Right atrium auricular region (tissue), 2 donors: ENCODE results near the gene MYO16. TPM values are rescaled to one million over a fixed set of nuclear protein-coding genes. Genes with fewer than 3 reads are reported as not detected.

Source experiments
- DNase-seq: peaks from one replicate; pipeline ENCODE4 v3.0.0-alpha.2; 2019; ENCODE audit warnings: low spot score
- H3K27ac ChIP-seq, 2 donors: fragments of 200-600 bp; sonication (generic); 1 replicate in 1 of 2; 2 replicates in 1 of 2; pipeline ENCODE4 v1.5.1; 2016 to 2019
- H3K27me3 ChIP-seq, 2 donors: fragments of 200-600 bp; sonication (generic); one replicate each; pipeline versions ENCODE4 v1.5.1 to v1.6.0; 2017 to 2019
- H3K36me3 ChIP-seq: fragments of 200-600 bp; sonication (generic); one replicate; pipeline ENCODE4 v1.5.1; 2016
- H3K4me1 ChIP-seq, 2 donors: fragments of 200-600 bp; sonication (generic); one replicate each; pipeline versions ENCODE4 v1.5.1 to v1.6.0; 2017 to 2019
- H3K4me3 ChIP-seq, 2 donors: fragments of 200-600 bp; sonication (generic); 1 replicate in 1 of 2; 2 replicates in 1 of 2; pipeline ENCODE4 v1.5.1; 2017 to 2019; ENCODE audit warnings: mild to moderate bottlenecking in 1 of 2, moderate library complexity in 1 of 2
- H3K9me3 ChIP-seq, 2 donors: fragments of 200-600 bp; sonication (generic); one replicate each; pipeline ENCODE4 v1.5.1; 2019
- total RNA-seq, 2 donors: library from RNA; depleted of rRNA; stranded (reverse); fragments of >200 nt; gene quantifications; one replicate each; pipeline ENCODE4 v1.1.0, GENCODE V29; 2016
- TF ChIP-seq, protein P1 (sequence below), 2 donors: fragments of 200-600 bp; sonication (generic); IDR thresholded peaks; one replicate each; pipeline ENCODE4 v1.5.1; 2019; ENCODE audit warnings: antibody characterized with exemption in 2 of 2

Gene MYO16
- total RNA-seq, 2 donors from 2014 or later: 1.1 to 1.8 TPM

DNA sequence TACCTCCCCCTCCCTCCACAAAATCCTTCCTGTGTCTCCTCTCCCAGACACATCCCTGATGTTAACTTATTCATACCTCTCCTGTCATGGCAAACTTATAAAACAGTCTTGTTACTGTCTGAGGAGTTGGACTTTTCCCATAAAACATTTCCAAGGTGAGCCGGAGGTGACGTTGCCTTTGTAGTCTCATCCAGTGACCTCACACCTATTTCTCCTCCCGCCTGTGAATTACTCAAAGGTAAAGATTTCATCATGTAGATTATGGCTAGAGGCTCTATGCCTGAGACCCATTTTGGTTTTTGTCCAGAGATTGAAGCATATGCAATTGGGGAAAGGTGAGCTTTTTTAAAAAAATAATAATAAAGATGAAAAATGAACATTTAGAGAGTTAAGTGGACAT is 529.0 kb downstream of the MYO16 start:
- no peaks in the 10 kb centered on the region for H3K9me3 ChIP-seq
- H3K27ac ChIP-seq: no peak overlapping the region
- DNase-seq: no peak
- H3K4me3 ChIP-seq: no peak overlapping the region
- TF ChIP-seq, protein P1, sequence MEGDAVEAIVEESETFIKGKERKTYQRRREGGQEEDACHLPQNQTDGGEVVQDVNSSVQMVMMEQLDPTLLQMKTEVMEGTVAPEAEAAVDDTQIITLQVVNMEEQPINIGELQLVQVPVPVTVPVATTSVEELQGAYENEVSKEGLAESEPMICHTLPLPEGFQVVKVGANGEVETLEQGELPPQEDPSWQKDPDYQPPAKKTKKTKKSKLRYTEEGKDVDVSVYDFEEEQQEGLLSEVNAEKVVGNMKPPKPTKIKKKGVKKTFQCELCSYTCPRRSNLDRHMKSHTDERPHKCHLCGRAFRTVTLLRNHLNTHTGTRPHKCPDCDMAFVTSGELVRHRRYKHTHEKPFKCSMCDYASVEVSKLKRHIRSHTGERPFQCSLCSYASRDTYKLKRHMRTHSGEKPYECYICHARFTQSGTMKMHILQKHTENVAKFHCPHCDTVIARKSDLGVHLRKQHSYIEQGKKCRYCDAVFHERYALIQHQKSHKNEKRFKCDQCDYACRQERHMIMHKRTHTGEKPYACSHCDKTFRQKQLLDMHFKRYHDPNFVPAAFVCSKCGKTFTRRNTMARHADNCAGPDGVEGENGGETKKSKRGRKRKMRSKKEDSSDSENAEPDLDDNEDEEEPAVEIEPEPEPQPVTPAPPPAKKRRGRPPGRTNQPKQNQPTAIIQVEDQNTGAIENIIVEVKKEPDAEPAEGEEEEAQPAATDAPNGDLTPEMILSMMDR (IDR thresholded peaks at IDR 0.05): no peak
- no peaks in the 10 kb centered on the region for H3K27me3 ChIP-seq
- H3K36me3 ChIP-seq: no peaks in the 10 kb centered on the region
- no peaks in the 10 kb centered on the region for H3K4me1 ChIP-seq

DNA sequence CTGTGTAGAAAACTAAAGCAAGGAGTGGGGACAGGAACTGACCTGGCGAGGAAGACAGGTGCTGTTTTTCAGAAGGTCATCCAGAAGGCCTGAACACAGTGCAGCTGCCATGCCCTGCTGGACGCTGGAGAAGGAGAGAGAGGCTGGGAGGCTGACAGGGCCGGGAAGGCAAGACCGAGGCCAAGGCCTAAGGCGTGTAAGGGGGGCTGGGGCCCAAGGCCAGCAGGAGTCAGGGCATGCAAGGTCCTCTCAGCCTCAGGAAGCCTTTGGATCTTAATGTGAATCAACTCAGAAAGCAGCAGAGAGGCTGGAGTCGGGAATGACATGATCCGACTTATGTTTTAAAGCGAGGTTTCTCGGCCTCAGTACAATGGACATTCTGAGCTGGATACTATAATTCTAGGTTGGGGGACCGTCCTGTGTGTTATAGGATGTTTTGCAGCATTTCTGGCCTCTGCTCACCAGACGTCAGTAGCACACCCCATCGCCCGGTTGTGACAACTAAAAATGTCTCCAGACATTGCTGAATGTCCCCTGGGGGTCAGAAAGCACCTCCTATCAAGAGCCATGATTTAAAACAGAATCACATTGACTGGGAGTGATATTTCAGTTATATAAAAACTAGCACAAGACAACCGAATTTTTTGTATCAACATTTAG is 530.4 kb downstream of the MYO16 start:
- Histone ChIP-seq H3K27me3 (no peaks in the 10 kb centered on the region), H3K27ac (no peak overlapping the region), H3K9me3 (no peaks in the 10 kb centered on the region), H3K4me1 (no peaks in the 10 kb centered on the region), H3K36me3 (no peaks in the 10 kb centered on the region), H3K4me3 (no peak overlapping the region)
- TF ChIP-seq, protein P1 (IDR thresholded peaks at IDR 0.05): no peak
- no peak for DNase-seq

DNA sequence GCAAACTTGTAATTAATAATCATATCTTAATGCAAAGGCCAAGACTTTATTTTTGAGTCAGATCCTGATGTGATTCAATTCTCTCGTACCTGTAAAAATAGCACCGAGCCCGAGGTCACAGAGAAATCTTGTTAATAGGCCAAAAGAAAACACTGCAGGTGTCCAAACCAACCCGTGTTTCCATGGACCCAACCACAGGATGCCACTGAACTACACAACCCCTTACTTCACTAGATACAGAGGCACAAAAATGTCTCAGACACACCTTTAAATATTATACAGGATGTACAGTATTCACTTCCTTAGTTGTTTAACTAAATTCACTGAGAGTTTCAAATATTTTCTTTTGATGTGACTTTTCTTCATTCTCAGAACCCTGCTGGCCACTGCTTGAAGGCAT is 530.9 kb downstream of the MYO16 start:
- no peaks in the 10 kb centered on the region for H3K27me3 ChIP-seq
- H3K4me3 ChIP-seq: no peak overlapping the region
- no peak overlapping the region for H3K27ac ChIP-seq
- no peaks in the 10 kb centered on the region for H3K4me1 ChIP-seq
- DNase-seq: no peak
- H3K9me3 ChIP-seq: no peaks in the 10 kb centered on the region
- TF ChIP-seq, protein P1 (IDR thresholded peaks at IDR 0.05): no peak
- no peaks in the 10 kb centered on the region for H3K36me3 ChIP-seq

DNA sequence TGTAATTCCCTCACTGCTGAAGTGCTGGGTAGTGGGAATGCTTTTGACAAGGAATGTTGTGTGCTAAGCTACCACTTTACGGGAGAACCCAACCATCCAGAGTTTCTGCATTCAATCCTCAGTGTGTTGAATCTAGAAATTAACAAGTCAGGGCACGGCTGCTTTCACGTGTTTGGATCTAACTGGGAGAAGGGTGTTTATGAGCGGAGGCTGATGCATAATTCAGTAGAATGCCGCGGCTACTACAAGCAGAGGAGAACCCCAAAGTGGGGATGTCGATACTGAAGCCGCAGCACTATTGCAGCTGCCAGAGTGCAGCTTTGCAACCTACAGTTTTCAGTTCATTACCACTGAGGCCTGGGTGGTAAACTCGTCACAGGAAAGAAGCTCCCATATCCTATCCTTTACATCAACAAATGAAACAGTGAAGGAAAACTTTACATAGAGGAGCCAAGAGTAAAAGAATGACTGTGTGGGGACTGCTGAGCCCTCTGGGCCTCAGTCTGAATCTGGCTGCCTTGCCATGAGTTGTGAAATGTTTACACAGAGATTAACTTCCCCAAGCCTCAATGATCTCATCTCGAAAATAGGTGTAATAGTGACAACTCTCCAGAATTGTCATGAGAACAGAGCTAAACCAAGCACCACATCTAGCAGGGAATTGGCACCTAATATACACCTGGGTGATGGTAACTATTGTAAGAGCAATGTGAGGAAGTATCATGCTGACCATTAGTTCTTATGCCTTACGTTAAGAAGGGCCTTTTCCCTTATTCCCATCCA is 531.7 kb downstream of the MYO16 start:
- Histone ChIP-seq H3K27ac (no peak overlapping the region), H3K9me3 (no peaks in the 10 kb centered on the region), H3K36me3 (no peaks in the 10 kb centered on the region), H3K27me3 (no peaks in the 10 kb centered on the region), H3K4me1 (no peaks in the 10 kb centered on the region), H3K4me3 (no peak overlapping the region)
- no peak for DNase-seq
- TF ChIP-seq, protein P1 (IDR thresholded peaks at IDR 0.05): no peak

DNA sequence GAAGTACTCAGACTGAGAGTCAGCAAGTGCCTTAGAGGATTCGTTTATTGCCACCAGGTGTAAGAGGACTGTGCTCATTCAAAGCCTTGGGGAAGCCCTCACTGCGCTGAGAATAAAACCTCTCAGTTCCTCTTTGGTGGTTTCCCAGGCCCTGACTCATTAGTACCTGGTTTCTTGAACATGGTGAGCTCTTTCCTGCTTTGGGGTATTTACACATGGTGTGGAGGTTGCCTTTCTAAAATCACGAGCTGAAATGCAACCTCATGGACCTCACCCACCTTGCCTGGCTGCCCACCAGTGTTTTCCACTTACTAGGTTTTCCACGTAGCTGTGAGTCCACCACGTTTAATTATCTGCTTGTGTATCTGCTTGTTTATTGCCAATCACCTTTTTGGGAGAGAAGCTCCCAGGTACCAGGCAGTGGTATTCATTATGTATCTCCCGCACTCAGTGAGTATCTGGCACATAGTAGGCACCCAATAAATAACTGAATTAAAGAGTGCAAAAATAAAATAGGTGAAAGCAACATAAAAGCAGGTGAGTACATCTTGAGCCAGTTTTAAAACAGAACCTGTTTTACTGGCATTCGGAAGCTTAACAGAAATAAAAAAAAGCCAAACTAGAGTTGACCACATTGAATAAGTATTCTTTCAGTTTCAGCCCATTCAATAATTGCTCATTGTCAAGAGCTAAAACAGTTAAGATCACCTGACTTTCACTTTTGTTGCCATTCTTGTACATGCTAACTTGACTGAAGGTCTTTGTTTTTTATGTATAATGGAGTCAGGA is 533.0 kb downstream of the MYO16 start:
- Histone ChIP-seq H3K9me3 (no peaks in the 10 kb centered on the region), H3K4me1 (no peaks in the 10 kb centered on the region), H3K4me3 (no peak overlapping the region), H3K27ac (no peak overlapping the region), H3K27me3 (no peaks in the 10 kb centered on the region), H3K36me3 (no peaks in the 10 kb centered on the region)
- TF ChIP-seq, protein P1 (IDR thresholded peaks at IDR 0.05): no peak
- DNase-seq: no peak
